H54 (cell line): Measurements from ENCODE around the gene MON2.

ENCODE experiments used
- DNase-seq: peaks from one replicate; pipeline ENCODE4 v3.0.0; 2011; ENCODE audit warnings: low spot score, mixed read lengths; ENCODE audit not compliant: insufficient read length
- FAIRE-seq: peaks from 3 replicates; lab custom pipeline; 2011; peaks lifted over from hg19 to GRCh38; lab: Jason Lieb, UNC
- POLR2A ChIP-seq: IDR thresholded peaks from 2 replicates; pipeline ENCODE4 v1.6.1; 2011; ENCODE audit warnings: low read depth, mild to moderate bottlenecking, low read length

MON2 gene

GRCh38 chr12:62629971-62630739 lies 163.5 kb downstream of the MON2 start:
- TF ChIP-seq POLR2A = no peak
- FAIRE-seq (no peak), DNase-seq (no peak)

GRCh38 chr12:62631471-62632410 lies 165.1 kb downstream of the MON2 start:
- no peak for TF ChIP-seq POLR2A
- FAIRE-seq (peak; percentile 94), DNase-seq (peak; percentile 78)

- TF ChIP-seq POLR2A = no peak
- DNase-seq (peak; percentile 19), FAIRE-seq (no peak)
These were observed 165.8 kb downstream of the MON2 start for GRCh38 chr12:62632411-62632918.

- FAIRE-seq (no peak), DNase-seq (no peak)
- TF ChIP-seq POLR2A = no peak
These were observed 169.0 kb downstream of the MON2 start for GRCh38 chr12:62635649-62636048.

GRCh38 chr12:62637679-62638078 lies 171.1 kb downstream of the MON2 start:
- no peak for DNase-seq
- FAIRE-seq = no peak
- TF ChIP-seq POLR2A = no peak

- TF ChIP-seq POLR2A = no peak
- FAIRE-seq (peak; percentile 71), DNase-seq (peak; percentile 13)
These were observed 174.4 kb downstream of the MON2 start for GRCh38 chr12:62640910-62641448.

GRCh38 chr12:62642486-62642885 lies 175.9 kb downstream of the MON2 start:
- TF ChIP-seq POLR2A = no peak
- FAIRE-seq = no peak
- no peak for DNase-seq

GRCh38 chr12:62643486-62643885 lies 176.9 kb downstream of the MON2 start:
- DNase-seq (no peak), FAIRE-seq (no peak)

GRCh38 chr12:62646566-62646965 lies 179.9 kb downstream of the MON2 start:
- FAIRE-seq (no peak), DNase-seq (no peak)
- TF ChIP-seq POLR2A = no peak

More at GRCh38 chr12:62643486-62643885, 176.9 kb downstream of the MON2 start:
- no peak for TF ChIP-seq POLR2A

GRCh38 chr12:62647586-62647985 lies 181.0 kb downstream of the MON2 start:
- FAIRE-seq (no peak), DNase-seq (no peak)
- no peak for TF ChIP-seq POLR2A

- no peak for FAIRE-seq
- TF ChIP-seq POLR2A = no peak
These were observed 182.9 kb downstream of the MON2 start for GRCh38 chr12:62649412-62650138.

More at GRCh38 chr12:62649412-62650138, 182.9 kb downstream of the MON2 start:
- DNase-seq = no peak
